Activated T-helper 2 cell treated with anti-CD3 and anti-CD28 coated beads, Interferon-gamma antibody, Interleukin-2, Interleukin-4, amounts not matched to agents 10 μg/mL and 5 μg/mL and 100 μg/mL, durations not matched to agents 14 hours and 24 hours and 36 hours (primary cell): ENCODE data around the gene CEP97. TPM values are rescaled to one million over a fixed set of nuclear protein-coding genes. Genes with fewer than 3 reads are reported as not detected.

ENCODE experiments used
- DNase-seq: peaks from one replicate; pipeline ENCODE4 v3.0.0; 2021; ENCODE audit warnings: low spot score
- H3K27ac Mint-ChIP-seq: one replicate; pipeline ENCODE4 v1.8.0; 2021; ENCODE audit warnings: mixed read lengths
- H3K27me3 Mint-ChIP-seq: one replicate; pipeline ENCODE4 v1.8.0; 2021; ENCODE audit warnings: low read depth, mixed read lengths
- H3K36me3 Mint-ChIP-seq: one replicate; pipeline ENCODE4 v1.8.0; 2021; ENCODE audit warnings: low read depth, mixed read lengths
- H3K4me1 Mint-ChIP-seq: one replicate; pipeline ENCODE4 v1.8.0; 2021; ENCODE audit warnings: low read depth, mixed read lengths
- H3K4me3 Mint-ChIP-seq: one replicate; pipeline ENCODE4 v1.8.0; 2021; ENCODE audit warnings: low read depth, mild to moderate bottlenecking, moderate library complexity, mixed read lengths
- H3K9me3 Mint-ChIP-seq: one replicate; pipeline ENCODE4 v1.8.0; 2021; ENCODE audit warnings: mixed read lengths
- intact Hi-C: fragments of 100-400 bp; cut with micrococcal nuclease; formaldehyde crosslinking; loops from one replicate; pipeline ENCODE4 v1.15.1; 2023
- total RNA-seq: library from RNA; stranded (reverse); gene quantifications from 2 replicates; pipeline ENCODE4 v1.2.3, GENCODE V29; 2022

CEP97 gene
- total RNA-seq, 1 donor from 2014 or later = 26.1 TPM

GRCh38 chr3:101791778-101792177, 67.4 kb downstream of the CEP97 start:
- Mint-ChIP-seq H3K27ac (no peak overlapping the region), H3K4me3 (no peak overlapping the region), H3K36me3 (peaks cover 87% of the 10 kb centered on the region), H3K27me3 (no peaks in the 10 kb centered on the region), H3K4me1 (peaks cover 11% of the 10 kb centered on the region), H3K9me3 (peaks cover 16% of the 10 kb centered on the region)
- intact Hi-C loops = no loop called here
- DNase-seq = no peak

- intact Hi-C loops = no loop called here
- H3K27ac Mint-ChIP-seq = no peak overlapping the region
- no peaks in the 10 kb centered on the region for H3K27me3 Mint-ChIP-seq
- no peak overlapping the region for H3K4me3 Mint-ChIP-seq
- H3K4me1 Mint-ChIP-seq = peaks cover 11% of the 10 kb centered on the region
- DNase-seq = no peak
- H3K9me3 Mint-ChIP-seq = peaks cover 17% of the 10 kb centered on the region
- peaks cover 70% of the 10 kb centered on the region for H3K36me3 Mint-ChIP-seq
These were observed 71.8 kb downstream of the CEP97 start for GRCh38 chr3:101796077-101796680.

GRCh38 chr3:101801174-101801573, 76.8 kb downstream of the CEP97 start:
- Mint-ChIP-seq H3K27ac (no peak overlapping the region), H3K4me3 (no peak overlapping the region), H3K27me3 (no peaks in the 10 kb centered on the region), H3K9me3 (peaks cover 4% of the 10 kb centered on the region), H3K4me1 (peaks cover 15% of the 10 kb centered on the region), H3K36me3 (peaks cover 44% of the 10 kb centered on the region)
- intact Hi-C loops = loop anchor here (5.0 to 10.0 kb wide), 3 partner anchors 104 to 736 kb away; no protein-coding TSS in a partner anchor
- no peak for DNase-seq

GRCh38 chr3:101802179-101802578, 77.8 kb downstream of the CEP97 start:
- intact Hi-C loops = loop anchor here (5.0 to 10.0 kb wide), 3 partner anchors 105 to 735 kb away; no protein-coding TSS in a partner anchor
- Mint-ChIP-seq H3K36me3 (peaks cover 40% of the 10 kb centered on the region), H3K27ac (no peak overlapping the region), H3K9me3 (no peaks in the 10 kb centered on the region), H3K27me3 (no peaks in the 10 kb centered on the region), H3K4me1 (peaks cover 10% of the 10 kb centered on the region), H3K4me3 (no peak overlapping the region)
- DNase-seq = no peak

GRCh38 chr3:101803173-101803782, 78.9 kb downstream of the CEP97 start:
- Mint-ChIP-seq H3K9me3 (no peaks in the 10 kb centered on the region), H3K4me1 (peaks cover 16% of the 10 kb centered on the region), H3K27ac (peak overlapping the region; percentile 30), H3K4me3 (no peak overlapping the region), H3K27me3 (no peaks in the 10 kb centered on the region), H3K36me3 (peaks cover 35% of the 10 kb centered on the region)
- DNase-seq = no peak
- intact Hi-C loops = loop anchor here (5.0 to 10.0 kb wide), 3 partner anchors 106 to 734 kb away; no protein-coding TSS in a partner anchor

GRCh38 chr3:101803939-101804338, 79.5 kb downstream of the CEP97 start:
- H3K27ac Mint-ChIP-seq = peak overlapping the region; percentile 30
- H3K27me3 Mint-ChIP-seq = no peaks in the 10 kb centered on the region
- peaks cover 33% of the 10 kb centered on the region for H3K36me3 Mint-ChIP-seq
- H3K9me3 Mint-ChIP-seq = no peaks in the 10 kb centered on the region
- intact Hi-C loops = loop anchor here (5.0 to 10.0 kb wide), 3 partner anchors 107 to 733 kb away; no protein-coding TSS in a partner anchor
- peaks cover 18% of the 10 kb centered on the region for H3K4me1 Mint-ChIP-seq
- no peak overlapping the region for H3K4me3 Mint-ChIP-seq
- no peak for DNase-seq

GRCh38 chr3:101806491-101806890, 82.1 kb downstream of the CEP97 start:
- no peak for DNase-seq
- Mint-ChIP-seq H3K4me3 (no peak overlapping the region), H3K9me3 (peaks cover 4% of the 10 kb centered on the region), H3K36me3 (peaks cover 35% of the 10 kb centered on the region), H3K4me1 (peaks cover 41% of the 10 kb centered on the region), H3K27ac (no peak overlapping the region), H3K27me3 (no peaks in the 10 kb centered on the region)
- intact Hi-C loops = loop anchor here (5.0 to 10.0 kb wide), 2 partner anchors 116 to 568 kb away; no protein-coding TSS in a partner anchor

GRCh38 chr3:101807888-101808287, 83.5 kb downstream of the CEP97 start:
- peaks cover 35% of the 10 kb centered on the region for H3K36me3 Mint-ChIP-seq
- intact Hi-C loops = loop anchor here (5.0 to 10.0 kb wide), 2 partner anchors 114 to 567 kb away; no protein-coding TSS in a partner anchor
- peaks cover 4% of the 10 kb centered on the region for H3K9me3 Mint-ChIP-seq
- no peak overlapping the region for H3K27ac Mint-ChIP-seq
- peaks cover 45% of the 10 kb centered on the region for H3K4me1 Mint-ChIP-seq
- H3K27me3 Mint-ChIP-seq = no peaks in the 10 kb centered on the region
- no peak overlapping the region for H3K4me3 Mint-ChIP-seq
- no peak for DNase-seq

GRCh38 chr3:101809178-101810021, 85.0 kb downstream of the CEP97 start:
- Mint-ChIP-seq H3K36me3 (peaks cover 25% of the 10 kb centered on the region), H3K27me3 (no peaks in the 10 kb centered on the region), H3K27ac (peak overlapping the region; percentile 48), H3K9me3 (peaks cover 4% of the 10 kb centered on the region), H3K4me3 (no peak overlapping the region), H3K4me1 (peaks cover 51% of the 10 kb centered on the region)
- intact Hi-C loops = loop anchor here (1.0 to 10.0 kb wide), 5 partner anchors 18 to 565 kb away; no protein-coding TSS in a partner anchor
- no peak for DNase-seq

GRCh38 chr3:101810022-101810418, 85.6 kb downstream of the CEP97 start:
- Mint-ChIP-seq H3K9me3 (peaks cover 4% of the 10 kb centered on the region), H3K4me1 (peaks cover 54% of the 10 kb centered on the region), H3K36me3 (peaks cover 23% of the 10 kb centered on the region), H3K27ac (peak overlapping the region; percentile 66), H3K4me3 (no peak overlapping the region), H3K27me3 (no peaks in the 10 kb centered on the region)
- intact Hi-C loops = loop anchor here (5.0 kb wide), 1 partner anchor 127 kb away; no protein-coding TSS in a partner anchor
- DNase-seq = no peak

GRCh38 chr3:101811875-101812274, 87.5 kb downstream of the CEP97 start:
- peaks cover 62% of the 10 kb centered on the region for H3K4me1 Mint-ChIP-seq
- no peaks in the 10 kb centered on the region for H3K27me3 Mint-ChIP-seq
- H3K36me3 Mint-ChIP-seq = peaks cover 19% of the 10 kb centered on the region
- H3K9me3 Mint-ChIP-seq = peaks cover 4% of the 10 kb centered on the region
- DNase-seq = no peak
- intact Hi-C loops = loop anchor here (2.0 to 5.0 kb wide), 2 partner anchors 125 to 281 kb away; no protein-coding TSS in a partner anchor
- no peak overlapping the region for H3K4me3 Mint-ChIP-seq
- H3K27ac Mint-ChIP-seq = peak overlapping the region; percentile 33

- H3K4me3 Mint-ChIP-seq = no peak overlapping the region
- peaks cover 4% of the 10 kb centered on the region for H3K9me3 Mint-ChIP-seq
- H3K27ac Mint-ChIP-seq = no peak overlapping the region
- DNase-seq = no peak
- peaks cover 62% of the 10 kb centered on the region for H3K4me1 Mint-ChIP-seq
- peaks cover 28% of the 10 kb centered on the region for H3K36me3 Mint-ChIP-seq
- intact Hi-C loops = loop anchor here (1.0 to 5.0 kb wide), 4 partner anchors 37 to 412 kb away; no protein-coding TSS in a partner anchor
- H3K27me3 Mint-ChIP-seq = no peaks in the 10 kb centered on the region
These were observed 88.5 kb downstream of the CEP97 start for GRCh38 chr3:101812895-101813294.
